Esophagus (tissue), 2 donors: Measurements from ENCODE around the gene PSMC3IP. TPM values are rescaled to one million over a fixed set of nuclear protein-coding genes. Genes with fewer than 3 reads are reported as not detected.

Experiments used
- H3K27ac ChIP-seq, 2 donors: one replicate each; pipeline ENCODE4 v1.5.1; 2013; ENCODE audit warnings: low read depth in 2 of 2, mild to moderate bottlenecking in 2 of 2, inconsistent platforms in 1 of 2, low read length in 1 of 2, moderate library complexity in 1 of 2
- H3K27me3 ChIP-seq, 2 donors: one replicate each; pipeline ENCODE4 v1.6.1; 2013; ENCODE audit warnings: low read length in 2 of 2, control low read depth in 1 of 2, mild to moderate bottlenecking in 1 of 2; ENCODE audit not compliant: insufficient read depth in 2 of 2, control insufficient read depth in 1 of 2
- H3K36me3 ChIP-seq, 2 donors: one replicate each; pipeline ENCODE4 v1.6.1; 2013; ENCODE audit warnings: low read length in 1 of 2; ENCODE audit not compliant: control insufficient read depth in 2 of 2, insufficient read depth in 2 of 2
- H3K4me1 ChIP-seq, 2 donors: one replicate each; pipeline ENCODE4 v1.6.1; 2013; ENCODE audit warnings: low read length in 1 of 2; ENCODE audit not compliant: control insufficient read depth in 2 of 2, insufficient read depth in 2 of 2
- H3K4me3 ChIP-seq, 2 donors: one replicate each; pipeline ENCODE4 v1.5.1; 2013; ENCODE audit warnings: low read length in 2 of 2, mild to moderate bottlenecking in 2 of 2, low read depth in 1 of 2, moderate library complexity in 1 of 2
- H3K9me3 ChIP-seq, 2 donors: one replicate each; pipeline ENCODE4 v1.6.1; 2013; ENCODE audit warnings: mild to moderate bottlenecking in 2 of 2, low read depth in 1 of 2, low read length in 1 of 2, moderate library complexity in 1 of 2; ENCODE audit not compliant: control insufficient read depth in 2 of 2, insufficient read depth in 1 of 2
- WGBS, 2 donors: extraction: QIAGEN DNeasy Blood & Tissue Kit; methylation state at CpG; one replicate each; pipeline ENCODE4 v1.1.7; 2013; 5-methylcytosine and 5-hydroxymethylcytosine counted together
- polyA plus RNA-seq, 2 donors: library from polyadenylated mRNA; stranded (reverse); fragments of 200-250 nt; gene quantifications; one replicate each; pipeline ENCODE4 v1.2.3, GENCODE V29; 2013
- donor health status: healthy with polysubstance abuse.
- donor health status: Bipolar disorder and iron deficiency.

Gene PSMC3IP
- polyA plus RNA-seq, 2 donors: 6.4 to 7.2 TPM

GRCh38 chr17:42571435-42572225, 5.9 kb downstream of the PSMC3IP start:
- Histone ChIP-seq H3K36me3 (peaks cover 42% of the 10 kb centered on the region in 2 donors), H3K27ac (no peak overlapping the region)

GRCh38 chr17:42568341-42569111, 9.0 kb downstream of the PSMC3IP start:
- no peak overlapping the region for H3K4me3 ChIP-seq
- 85 to 87% methylated on average over 14 of the region's 14 CpGs for WGBS, 2 donors

More at GRCh38 chr17:42571435-42572225, 5.9 kb downstream of the PSMC3IP start:
- WGBS, 2 donors: 65 to 74% methylated on average over 12 of the region's 12 CpGs
- no peaks in the 10 kb centered on the region for H3K27me3 ChIP-seq
- H3K9me3 ChIP-seq: no peaks in the 10 kb centered on the region
- no peak overlapping the region for H3K4me3 ChIP-seq
- H3K4me1 ChIP-seq: peaks cover 0 to 9% of the 10 kb centered on the region in 2 donors

GRCh38 chr17:42566883-42567573, 10.5 kb downstream of the PSMC3IP start, which contains the start of gene MLX:
TSS of gene MLX (plus strand) at chr17:42567100. CDS start at chr17:42567125, 25 bp downstream.
- peaks cover 26 to 42% of the 10 kb centered on the region in 2 donors for H3K36me3 ChIP-seq

More at GRCh38 chr17:42568341-42569111, 9.0 kb downstream of the PSMC3IP start:
- Histone ChIP-seq H3K27ac (peak overlapping the region in 1 of 2 donors; percentile 40), H3K9me3 (no peaks in the 10 kb centered on the region), H3K4me1 (peaks cover 9 to 24% of the 10 kb centered on the region in 2 donors), H3K36me3 (peaks cover 40 to 54% of the 10 kb centered on the region in 2 donors), H3K27me3 (no peaks in the 10 kb centered on the region)

GRCh38 chr17:42566215-42566882, 11.2 kb downstream of the PSMC3IP start:
- Histone ChIP-seq H3K27ac (peak overlapping the region; percentile 89 to 94), H3K4me3 (peak overlapping the region; percentile 74 to 92), H3K27me3 (no peaks in the 10 kb centered on the region), H3K4me1 (peaks cover 13 to 35% of the 10 kb centered on the region in 2 donors), H3K9me3 (no peaks in the 10 kb centered on the region), H3K36me3 (peaks cover 20 to 38% of the 10 kb centered on the region in 2 donors)
- WGBS, 2 donors: 30 to 31% methylated on average over 28 of the region's 28 CpGs

More at GRCh38 chr17:42566883-42567573, 10.5 kb downstream of the PSMC3IP start, which contains the start of gene MLX:
- Histone ChIP-seq H3K9me3 (no peaks in the 10 kb centered on the region), H3K4me3 (peak within 1 kb of the TSS; percentile 74 to 92), H3K4me1 (peaks cover 13 to 32% of the 10 kb centered on the region in 2 donors), H3K27ac (peak within 1 kb of the TSS; percentile 94 to 97), H3K27me3 (no peaks in the 10 kb centered on the region)
- WGBS, 2 donors: 0 to 1% methylated on average over 70 to 72 of the region's 72 CpGs

- WGBS, 2 donors: 89 to 91% methylated on average over 16 of the region's 16 CpGs
- Histone ChIP-seq H3K36me3 (peaks cover 18 to 38% of the 10 kb centered on the region in 2 donors), H3K9me3 (no peaks in the 10 kb centered on the region), H3K27ac (peak overlapping the region in 1 of 2 donors; percentile 94), H3K27me3 (no peaks in the 10 kb centered on the region), H3K4me3 (no peak overlapping the region), H3K4me1 (peaks cover 13 to 38% of the 10 kb centered on the region in 2 donors)
Observed at GRCh38 chr17:42565523-42566214, 11.9 kb downstream of the PSMC3IP start.

GRCh38 chr17:42564815-42565522, 12.6 kb downstream of the PSMC3IP start:
- peak overlapping the region in 1 of 2 donors; percentile 94 for H3K27ac ChIP-seq

GRCh38 chr17:42563950-42564349, 13.6 kb downstream of the PSMC3IP start:
- Histone ChIP-seq H3K27me3 (no peaks in the 10 kb centered on the region), H3K4me3 (peak overlapping the region in 1 of 2 donors; percentile 5), H3K27ac (peak overlapping the region in 1 of 2 donors; percentile 97), H3K36me3 (peaks cover 7 to 25% of the 10 kb centered on the region in 2 donors), H3K9me3 (no peaks in the 10 kb centered on the region), H3K4me1 (peaks cover 13 to 38% of the 10 kb centered on the region in 2 donors)
- 81 to 85% methylated on average over 9 of the region's 9 CpGs for WGBS, 2 donors

More at GRCh38 chr17:42564815-42565522, 12.6 kb downstream of the PSMC3IP start:
- Histone ChIP-seq H3K4me3 (no peak overlapping the region), H3K4me1 (peaks cover 13 to 38% of the 10 kb centered on the region in 2 donors), H3K27me3 (no peaks in the 10 kb centered on the region), H3K9me3 (no peaks in the 10 kb centered on the region), H3K36me3 (peaks cover 15 to 35% of the 10 kb centered on the region in 2 donors)
- 86 to 88% methylated on average over 15 of the region's 15 CpGs for WGBS, 2 donors

GRCh38 chr17:42563543-42563942, 14.0 kb downstream of the PSMC3IP start:
- Histone ChIP-seq H3K9me3 (no peaks in the 10 kb centered on the region), H3K27ac (peak overlapping the region; percentile 89 to 97), H3K27me3 (no peaks in the 10 kb centered on the region), H3K4me1 (peaks cover 13 to 35% of the 10 kb centered on the region in 2 donors), H3K4me3 (peak overlapping the region; percentile 91), H3K36me3 (peaks cover 3 to 21% of the 10 kb centered on the region in 2 donors)
- 9 to 19% methylated on average over 1 of the region's 1 CpG for WGBS, 2 donors
